SKM-1 (cell line): ENCODE measurements around the gene NES.

ENCODE experiments used
- DNase-seq: peaks from one replicate; lab custom pipeline; 2025; ENCODE audit not compliant: unreplicated experiment; lab: John Stamatoyannopoulos, UW

NES gene

DNA sequence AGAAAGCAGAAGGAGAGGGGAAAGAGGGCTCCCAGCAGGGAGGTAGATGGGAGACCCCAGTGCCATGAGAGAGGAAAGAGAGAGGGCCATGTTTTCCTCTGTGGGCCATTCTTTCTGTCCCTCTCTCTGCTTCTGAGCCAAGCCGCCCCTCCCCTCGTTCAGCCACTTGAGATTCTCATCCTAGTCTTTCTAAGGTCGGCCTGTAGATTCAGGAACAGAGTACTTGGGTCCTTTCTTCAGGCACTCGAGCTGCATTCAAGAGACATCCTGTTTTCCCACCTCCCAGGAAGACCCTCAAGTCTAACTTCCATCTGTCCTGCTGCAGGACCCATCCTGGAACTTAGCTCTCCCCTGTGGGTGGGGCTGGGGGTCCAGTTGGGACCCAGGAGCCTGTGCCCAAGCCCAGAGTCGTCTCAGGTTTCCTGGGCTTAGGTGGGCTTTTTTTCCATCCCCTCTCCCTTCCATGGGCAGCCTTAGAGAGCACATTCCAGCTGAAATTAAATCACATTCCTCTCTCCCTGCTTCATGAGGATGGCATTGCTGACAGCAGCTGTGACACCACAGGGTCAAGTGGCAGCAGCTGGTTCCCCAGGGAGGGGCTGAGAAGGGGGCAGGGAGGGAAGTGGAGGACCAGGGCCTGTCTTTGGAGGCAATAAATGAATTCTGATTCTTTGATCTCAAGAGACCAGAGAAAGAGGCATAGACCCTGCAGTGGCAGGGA lies 13.0 kb downstream of the NES start:
- no peak for DNase-seq

DNA sequence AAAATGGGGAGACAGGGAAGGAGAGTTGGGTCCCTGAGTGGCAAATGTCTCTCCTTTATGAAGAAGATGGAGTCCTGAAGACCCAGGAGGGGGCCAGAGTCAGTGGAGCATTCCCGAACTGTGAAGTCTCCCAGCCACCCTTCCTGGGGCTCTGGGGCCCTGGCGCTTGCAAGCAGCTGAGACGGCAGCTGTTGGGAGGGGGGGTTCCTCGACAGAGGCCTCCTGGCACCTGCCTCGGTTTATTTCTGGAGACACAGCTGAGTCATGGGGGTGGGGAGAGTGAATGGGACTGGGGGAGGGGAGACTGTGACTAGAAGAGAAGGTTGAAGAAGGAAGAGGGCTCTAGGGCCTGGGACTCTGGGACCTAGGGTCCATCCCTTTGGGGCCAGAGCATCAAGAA lies 14.0 kb downstream of the NES start:
- DNase-seq: no peak

DNA sequence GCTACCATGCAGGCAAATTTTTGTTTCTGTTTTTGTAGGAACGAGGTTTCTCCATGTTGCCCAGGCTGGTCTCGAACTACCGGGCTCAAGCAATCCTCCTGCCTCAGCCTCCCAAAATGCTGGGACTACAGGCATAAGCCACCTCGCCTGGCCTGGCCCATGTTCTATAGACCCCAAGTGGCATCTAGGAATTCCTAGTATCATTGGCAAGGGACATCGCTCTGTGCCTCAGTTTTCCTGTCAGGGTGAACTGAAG lies 14.5 kb downstream of the NES start:
- DNase-seq: no peak

DNA sequence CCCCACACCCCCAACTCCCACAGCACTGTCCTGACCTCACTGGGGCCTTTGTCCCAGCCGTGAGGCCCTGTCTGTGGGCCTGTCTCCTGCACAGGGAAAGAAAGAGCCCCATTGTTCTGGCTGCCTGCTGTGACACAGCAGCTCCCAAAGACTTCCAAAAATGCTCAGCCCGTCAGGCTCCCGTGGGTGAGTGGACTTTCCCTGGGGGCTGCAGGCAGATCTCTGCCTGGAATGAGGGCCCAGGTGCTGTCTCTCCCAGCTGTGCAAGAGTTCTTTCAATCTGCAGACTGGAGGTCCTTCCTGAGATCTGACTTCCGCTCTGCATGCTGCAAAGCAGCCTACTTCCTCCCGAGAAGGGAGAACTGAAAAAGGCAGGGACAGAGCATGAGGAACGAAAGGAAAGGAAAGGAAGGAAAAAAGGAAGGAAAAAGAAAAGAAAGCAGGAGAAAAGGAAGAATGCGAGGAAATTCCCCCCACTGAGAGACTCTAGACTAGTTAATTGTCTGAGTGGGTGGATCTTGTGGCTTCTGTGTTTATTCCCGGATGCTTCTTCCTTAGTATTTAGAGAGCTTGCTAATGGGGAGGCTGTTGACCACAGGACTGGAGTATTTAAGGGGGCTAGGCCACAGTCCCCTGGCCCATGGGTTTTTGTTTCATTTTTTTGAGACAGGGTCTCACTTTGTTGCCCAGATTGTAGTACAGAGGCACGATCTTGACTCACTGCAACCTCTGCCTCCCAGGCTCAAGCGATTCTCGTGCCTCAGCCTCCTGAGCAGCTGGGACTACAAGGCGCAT lies 15.0 kb downstream of the NES start:
- DNase-seq: no peak

DNA sequence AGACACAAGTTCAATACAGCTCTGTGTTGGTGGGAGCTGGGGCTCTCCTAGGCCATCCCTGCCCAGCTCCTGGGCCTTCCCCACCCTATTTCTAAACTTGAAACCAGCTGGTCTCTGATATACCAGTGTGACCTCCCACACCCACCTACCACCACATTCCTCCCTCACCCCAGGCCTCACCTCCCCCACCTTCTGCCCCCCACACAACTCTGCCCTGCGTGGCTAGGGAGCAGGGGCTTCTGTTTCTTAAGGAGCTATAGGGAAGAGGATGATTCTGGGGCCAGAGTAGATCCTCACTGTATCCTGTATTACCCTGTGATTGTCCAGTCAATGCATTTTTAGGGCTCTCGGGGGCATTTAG lies 16.5 kb downstream of the NES start:
- no peak for DNase-seq

DNA sequence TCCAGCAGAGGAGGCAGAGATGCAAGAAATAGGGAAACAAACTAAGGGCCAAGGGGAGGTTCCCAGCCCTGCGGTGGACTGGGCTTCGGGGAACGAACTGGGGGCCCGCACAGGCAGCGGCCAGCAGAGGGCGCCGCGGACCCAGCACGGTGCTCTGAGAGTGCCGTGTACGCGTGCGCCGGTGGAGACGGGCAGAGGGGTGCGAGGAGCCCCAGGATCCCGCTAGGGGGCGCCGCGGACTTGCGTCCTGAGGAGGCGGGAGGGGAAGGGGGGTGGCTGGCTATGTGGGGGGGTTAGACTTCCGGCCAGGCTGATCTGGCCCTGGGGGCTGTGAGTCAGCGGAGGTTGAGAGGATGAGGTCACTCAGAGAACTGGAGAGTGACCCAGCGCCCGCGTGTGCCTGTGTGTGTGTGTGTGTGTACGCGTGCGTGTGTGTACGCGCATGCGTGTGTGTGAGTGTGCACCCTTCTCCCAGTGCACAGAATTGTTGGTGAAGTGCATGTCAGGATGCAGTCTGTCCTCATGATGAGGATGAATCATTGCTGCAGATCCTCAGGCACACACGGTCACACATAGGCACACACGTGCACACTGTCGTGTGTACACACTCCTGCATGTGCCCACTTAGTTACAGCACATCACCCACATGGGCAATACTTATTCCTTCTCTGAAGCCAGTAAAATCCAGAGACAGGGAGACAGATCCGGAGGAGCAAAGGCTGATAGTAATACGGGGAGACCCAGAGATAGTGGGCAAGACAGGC lies 17.0 kb downstream of the NES start:
- DNase-seq: peak; percentile 93

DNA sequence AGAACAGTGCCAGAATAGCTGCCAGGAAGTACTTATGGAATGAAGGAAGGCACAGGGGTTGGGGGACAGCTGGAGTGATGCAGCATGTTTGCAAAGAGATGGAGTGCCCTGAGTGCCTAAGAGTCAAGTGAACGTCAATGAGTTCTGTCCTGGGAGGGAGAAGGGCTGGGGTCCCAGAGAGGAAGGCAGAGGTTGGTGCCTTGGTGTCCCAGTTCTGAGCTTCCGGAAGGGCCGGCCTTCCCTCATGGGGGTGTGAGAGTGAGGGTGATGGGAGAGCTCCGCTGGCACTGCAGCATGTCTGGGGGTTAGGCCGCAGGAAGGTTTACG lies 17.6 kb downstream of the NES start:
- no peak for DNase-seq

DNA sequence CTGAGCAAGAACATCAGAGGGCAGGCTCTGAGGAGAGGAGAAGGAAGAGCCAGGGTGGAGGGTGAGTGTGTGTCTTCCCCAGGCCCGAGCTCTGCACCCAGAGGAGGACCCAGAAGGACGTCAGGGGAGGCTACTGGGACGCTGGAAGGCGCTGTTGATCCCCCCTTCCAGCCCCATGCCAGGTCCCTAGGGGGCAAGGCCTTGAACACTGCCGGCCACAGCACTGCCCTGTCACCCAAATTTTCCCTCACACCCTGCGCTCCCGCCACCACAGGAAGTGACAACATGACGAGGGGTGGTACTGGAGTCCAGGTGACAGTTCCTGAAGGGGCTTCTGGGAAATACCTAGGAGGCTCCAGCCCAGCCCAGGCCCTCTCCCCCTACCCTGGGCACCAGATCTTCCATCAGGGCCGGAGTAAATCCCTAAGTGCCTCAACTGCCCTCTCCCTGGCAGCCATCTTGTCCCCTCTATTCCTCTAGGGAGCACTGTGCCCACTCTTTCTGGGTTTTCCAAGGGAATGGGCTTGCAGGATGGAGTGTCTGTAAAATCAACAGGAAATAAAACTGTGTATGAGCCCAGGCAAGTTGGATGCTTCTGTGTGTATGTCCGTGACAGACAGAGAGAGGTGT lies 18.1 kb downstream of the NES start:
- DNase-seq: no peak

DNA sequence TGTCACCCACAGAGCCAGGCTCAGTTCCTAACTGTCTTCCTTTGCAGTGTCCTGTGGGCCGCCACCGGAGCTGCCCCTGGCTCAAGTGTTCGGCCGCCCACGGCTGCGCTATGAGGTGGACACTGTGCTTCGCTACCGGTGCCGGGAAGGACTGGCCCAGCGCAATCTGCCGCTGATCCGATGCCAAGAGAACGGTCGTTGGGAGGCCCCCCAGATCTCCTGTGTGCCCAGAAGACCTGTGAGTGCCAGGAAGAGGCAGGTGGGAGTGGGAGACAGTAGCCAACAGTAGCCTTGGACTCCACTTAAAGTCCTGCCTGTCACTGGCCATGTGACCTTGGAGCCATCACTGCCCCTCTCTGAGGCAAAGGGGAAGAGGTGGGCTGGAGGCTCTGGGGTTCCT lies 18.7 kb downstream of the NES start:
- no peak for DNase-seq

DNA sequence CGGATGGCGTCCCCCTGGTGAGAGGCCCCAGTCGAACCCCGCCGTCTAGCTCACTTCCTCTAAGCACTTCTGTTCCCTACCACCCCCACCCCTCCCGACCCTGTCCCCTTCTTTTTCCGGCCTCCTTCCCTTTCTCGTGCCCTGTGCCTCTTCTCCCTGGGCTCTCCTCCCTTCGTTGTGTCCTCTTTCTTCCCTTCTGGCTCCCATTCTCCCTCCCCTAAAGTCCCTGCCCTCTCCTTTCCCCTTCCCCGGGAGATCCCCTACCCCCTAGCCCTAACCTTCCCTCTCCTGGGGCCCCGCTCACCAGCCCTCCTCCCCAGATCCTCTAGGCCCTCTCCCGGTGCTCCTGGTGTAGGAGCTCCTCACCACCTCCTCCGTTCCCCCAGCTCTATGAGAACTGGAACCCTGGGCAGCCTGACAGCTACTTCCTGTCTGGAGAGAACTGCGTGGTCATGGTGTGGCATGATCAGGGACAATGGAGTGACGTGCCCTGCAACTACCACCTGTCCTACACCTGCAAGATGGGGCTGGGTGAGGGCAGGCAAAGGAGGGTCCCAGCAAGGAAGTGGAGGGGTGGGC lies 19.4 kb downstream of the NES start:
- DNase-seq: no peak

DNA sequence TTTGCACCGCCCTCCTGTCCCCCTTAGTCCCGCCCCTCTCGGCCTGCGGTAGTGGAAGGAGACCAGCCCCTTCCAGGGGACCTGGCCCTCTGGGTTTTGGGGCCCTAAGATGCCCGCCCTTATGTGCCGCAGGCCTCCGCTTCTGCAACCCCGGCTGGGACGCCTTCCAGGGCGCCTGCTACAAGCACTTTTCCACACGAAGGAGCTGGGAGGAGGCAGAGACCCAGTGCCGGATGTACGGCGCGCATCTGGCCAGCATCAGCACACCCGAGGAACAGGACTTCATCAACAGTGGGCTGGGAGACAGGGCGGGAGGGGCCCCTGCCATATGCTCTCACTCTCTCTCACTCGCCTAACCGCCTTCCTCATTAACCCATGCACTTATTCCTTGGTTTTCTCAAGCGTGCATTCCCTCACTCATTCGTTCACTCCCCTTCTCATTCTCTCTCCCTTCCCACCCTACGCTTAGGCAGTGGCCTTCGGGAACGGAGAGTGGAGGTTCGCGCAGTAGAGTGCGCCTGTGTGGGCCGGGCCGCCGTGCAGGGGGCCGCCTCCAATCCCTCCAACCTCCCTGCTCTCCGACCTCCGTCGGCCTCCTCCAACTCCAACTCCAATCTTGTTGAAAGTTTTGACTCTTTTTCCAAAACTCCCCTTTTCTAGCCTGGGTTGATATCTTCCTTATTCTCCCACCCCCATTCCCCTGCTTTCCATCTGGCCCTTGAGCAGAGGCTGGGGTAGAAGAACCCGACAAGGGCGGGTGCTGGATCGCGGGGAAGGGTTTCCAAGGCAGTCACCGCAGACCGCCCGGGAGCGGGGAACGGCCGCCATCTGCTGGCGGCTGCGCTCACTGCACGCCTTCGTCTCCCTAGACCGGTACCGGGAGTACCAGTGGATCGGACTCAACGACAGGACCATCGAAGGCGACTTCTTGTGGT lies 20.1 kb downstream of the NES start:
- DNase-seq: no peak

DNA sequence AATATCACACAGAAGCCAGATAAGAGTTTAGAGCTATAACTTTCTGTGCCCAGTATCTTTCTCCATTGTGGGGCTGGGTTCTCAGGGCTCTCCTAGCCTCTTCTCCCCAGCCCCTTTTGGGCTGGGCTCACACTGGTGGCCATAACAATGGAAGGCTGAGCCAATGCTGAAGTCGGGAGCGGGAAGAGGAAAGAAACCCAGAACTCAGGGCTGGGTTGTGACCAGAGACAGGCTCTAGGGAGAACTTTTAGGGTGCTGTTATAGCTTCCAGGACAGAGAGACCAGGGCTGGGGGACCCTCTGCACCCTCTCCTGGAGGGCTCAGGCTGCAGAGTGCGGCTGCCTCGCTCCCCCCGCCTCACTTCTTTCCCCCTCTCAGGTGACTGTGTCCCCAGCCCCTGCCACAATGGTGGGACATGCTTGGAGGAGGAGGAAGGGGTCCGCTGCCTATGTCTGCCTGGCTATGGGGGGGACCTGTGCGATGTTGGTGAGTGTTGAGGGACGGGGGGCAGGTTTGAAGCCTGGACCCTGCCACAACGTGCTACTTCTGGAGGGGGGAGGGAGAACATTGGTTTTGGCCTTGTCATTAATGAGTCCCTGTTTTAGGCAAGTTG lies 21.2 kb downstream of the NES start:
- DNase-seq: no peak

DNA sequence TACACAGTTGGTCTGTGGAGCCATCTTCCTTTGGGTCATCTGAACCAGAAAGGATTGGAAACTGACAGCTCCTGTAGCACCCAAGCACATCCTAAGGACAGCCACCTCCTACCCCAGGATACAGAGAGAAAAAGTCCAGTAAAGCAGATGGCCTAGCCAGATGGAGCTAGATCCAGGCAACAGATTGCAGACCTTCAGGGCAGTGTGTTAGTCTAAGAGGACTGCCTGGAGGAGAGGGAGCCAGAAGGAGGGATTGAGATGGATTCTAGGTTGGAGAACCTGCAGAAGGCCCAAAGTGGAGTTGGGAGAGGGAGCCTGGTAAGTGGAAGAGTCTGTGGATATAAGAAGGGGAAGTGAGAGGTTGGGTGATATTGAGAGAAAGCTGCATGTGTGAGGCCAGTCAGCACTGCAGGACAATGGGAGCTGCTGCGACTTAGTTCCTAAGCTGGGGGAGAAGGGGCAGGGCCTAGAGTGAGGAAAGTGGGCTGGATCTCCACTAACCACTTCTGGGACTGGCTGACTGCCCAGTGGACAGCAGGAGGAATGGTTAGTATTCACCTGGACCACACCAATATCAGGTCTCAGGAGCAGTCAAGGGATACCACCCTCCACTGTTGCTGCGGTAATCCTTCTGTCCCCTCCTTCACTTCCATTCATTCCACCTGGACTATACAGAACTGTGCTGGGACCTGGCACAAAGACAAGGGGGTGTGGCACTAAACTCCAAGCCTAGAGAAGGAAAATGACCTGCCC lies 21.9 kb downstream of the NES start:
- DNase-seq: no peak

DNA sequence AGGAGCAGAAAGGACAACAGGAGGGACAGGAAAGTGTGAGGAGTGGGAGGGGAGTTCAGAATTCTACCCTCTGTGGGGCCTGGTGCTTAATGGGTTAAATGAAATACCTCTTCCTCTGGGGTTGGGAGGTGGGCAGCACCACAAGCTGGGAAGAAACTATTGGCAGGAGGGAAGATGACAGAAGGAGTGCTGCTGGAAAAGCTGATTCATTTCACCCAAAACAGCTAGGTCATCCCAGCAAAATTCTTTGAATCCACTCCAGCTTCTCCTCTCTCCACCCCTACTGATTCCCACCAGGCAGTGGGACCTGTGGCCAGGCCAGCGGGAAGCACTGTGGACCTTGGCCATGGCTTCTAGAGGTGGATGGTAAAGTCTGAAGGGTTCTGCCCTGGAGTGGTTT lies 22.5 kb downstream of the NES start:
- no peak for DNase-seq

DNA sequence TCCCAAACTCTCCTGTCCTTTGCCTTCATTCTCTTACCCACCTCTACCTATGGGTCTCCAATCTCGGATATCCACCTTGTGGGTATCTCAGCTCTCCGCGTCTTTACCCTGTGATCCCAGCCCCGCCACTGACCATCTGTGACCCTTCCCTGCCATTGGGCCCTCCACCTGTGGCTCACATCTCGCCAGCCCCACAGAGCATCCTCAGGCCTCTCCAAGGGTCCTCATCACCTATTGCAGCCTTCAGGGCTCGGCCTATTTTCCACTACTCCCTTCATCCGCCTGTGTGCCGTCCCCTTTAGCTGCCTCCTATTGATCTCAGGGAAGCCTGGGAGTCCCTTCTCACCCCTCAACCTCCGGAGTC lies 24.2 kb downstream of the NES start:
- DNase-seq: no peak

DNA sequence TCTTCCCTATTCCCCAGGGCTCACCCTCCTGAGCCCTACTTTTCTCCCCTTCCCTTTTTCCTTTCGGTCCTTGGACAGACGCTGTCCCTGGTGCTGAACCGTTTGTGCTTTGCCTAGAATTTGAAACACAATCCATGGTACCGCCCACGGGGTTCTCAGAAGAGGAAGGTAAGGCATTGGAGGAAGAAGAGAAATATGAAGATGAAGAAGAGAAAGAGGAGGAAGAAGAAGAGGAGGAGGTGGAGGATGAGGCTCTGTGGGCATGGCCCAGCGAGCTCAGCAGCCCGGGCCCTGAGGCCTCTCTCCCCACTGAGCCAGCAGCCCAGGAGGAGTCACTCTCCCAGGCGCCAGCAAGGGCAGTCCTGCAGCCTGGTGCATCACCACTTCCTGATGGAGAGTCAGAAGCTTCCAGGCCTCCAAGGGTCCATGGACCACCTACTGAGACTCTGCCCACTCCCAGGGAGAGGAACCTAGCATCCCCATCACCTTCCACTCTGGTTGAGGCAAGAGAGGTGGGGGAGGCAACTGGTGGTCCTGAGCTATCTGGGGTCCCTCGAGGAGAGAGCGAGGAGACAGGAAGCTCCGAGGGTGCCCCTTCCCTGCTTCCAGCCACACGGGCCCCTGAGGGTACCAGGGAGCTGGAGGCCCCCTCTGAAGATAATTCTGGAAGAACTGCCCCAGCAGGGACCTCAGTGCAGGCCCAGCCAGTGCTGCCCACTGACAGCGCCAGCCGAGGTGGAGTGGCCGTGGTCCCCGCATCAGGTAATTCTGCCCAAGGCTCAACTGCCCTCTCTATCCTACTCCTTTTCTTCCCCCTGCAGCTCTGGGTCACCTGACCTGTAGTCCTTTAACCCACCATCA lies 24.8 kb downstream of the NES start:
- DNase-seq: no peak

DNA sequence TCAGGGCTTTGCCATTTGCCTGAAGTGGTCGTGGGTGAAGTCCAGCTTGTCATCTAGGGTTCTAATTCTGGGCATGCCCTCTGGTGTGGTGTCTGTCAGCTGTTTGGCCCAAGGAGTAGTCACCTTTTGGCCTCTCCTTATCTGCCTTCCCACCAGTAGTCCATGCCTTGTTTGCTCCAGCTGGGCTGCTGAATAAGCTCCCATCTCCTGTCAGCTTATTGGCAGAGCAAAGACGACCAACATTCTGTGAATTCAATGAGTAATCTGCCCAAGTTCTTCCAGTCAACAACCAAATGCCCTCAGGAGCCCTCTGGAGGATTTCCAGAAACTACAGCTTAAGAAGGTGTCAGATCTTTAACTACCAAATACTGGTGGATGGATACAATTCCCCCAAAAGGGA lies 28.3 kb downstream of the NES start:
- DNase-seq: no peak

DNA sequence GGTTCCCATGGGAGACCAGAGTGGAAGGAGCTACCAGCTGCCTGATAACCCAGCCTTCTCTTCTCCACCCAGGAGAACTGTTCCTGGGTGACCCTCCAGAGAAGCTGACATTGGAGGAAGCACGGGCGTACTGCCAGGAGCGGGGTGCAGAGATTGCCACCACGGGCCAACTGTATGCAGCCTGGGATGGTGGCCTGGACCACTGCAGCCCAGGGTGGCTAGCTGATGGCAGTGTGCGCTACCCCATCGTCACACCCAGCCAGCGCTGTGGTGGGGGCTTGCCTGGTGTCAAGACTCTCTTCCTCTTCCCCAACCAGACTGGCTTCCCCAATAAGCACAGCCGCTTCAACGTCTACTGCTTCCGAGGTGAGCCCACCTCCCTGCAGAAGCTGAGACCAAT lies 28.7 kb downstream of the NES start:
- no peak for DNase-seq

DNA sequence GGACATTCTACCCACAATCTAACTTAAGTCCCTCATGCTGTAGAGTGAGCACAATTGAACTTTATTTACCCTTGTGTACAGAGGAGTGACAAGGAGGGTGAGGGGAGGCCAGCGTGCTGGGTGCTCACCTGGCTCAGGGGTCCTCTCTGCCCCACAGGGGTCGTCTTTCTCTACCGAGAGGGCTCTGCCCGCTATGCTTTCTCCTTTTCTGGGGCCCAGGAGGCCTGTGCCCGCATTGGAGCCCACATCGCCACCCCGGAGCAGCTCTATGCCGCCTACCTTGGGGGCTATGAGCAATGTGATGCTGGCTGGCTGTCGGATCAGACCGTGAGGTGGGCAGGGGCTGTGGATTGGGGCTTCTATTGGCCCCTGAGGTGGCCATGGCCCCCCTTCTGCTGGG lies 29.9 kb downstream of the NES start:
- DNase-seq: no peak
